HG03039 (cell line): Measurements from ENCODE around the gene GALNT13.
"Not testable (repeated sequence)": the region's sequence is repeated elsewhere in the genome, so short reads cannot be mapped to it uniquely, and the experiment has no call there.

ENCODE experiments used
- ATAC-seq: cut with Tn5 transposase; IDR thresholded peaks from one replicate; pipeline ENCODE4 v1.9.1; 2021; ENCODE audit warnings: mild to moderate bottlenecking, moderate library complexity; ENCODE audit not compliant: unreplicated experiment

Gene GALNT13

GRCh38 chr2:154459286-154459685, 587.6 kb downstream of the GALNT13 start:
- ATAC-seq = no peak

GRCh38 chr2:154462634-154463033, 590.9 kb downstream of the GALNT13 start:
- no peak for ATAC-seq

- no peak for ATAC-seq
These were observed 594.5 kb downstream of the GALNT13 start for GRCh38 chr2:154466226-154466625.

- no peak for ATAC-seq
These were observed 598.7 kb downstream of the GALNT13 start for GRCh38 chr2:154470376-154470775.

- ATAC-seq = not testable (repeated sequence)
These were observed 599.8 kb downstream of the GALNT13 start for GRCh38 chr2:154471492-154471891.

GRCh38 chr2:154477319-154477718, 605.6 kb downstream of the GALNT13 start:
- no peak for ATAC-seq

GRCh38 chr2:154480521-154480920, 608.8 kb downstream of the GALNT13 start:
- ATAC-seq = no peak

- no peak for ATAC-seq
These were observed 609.6 kb downstream of the GALNT13 start for GRCh38 chr2:154481336-154481735.

GRCh38 chr2:154484338-154485099, 612.8 kb downstream of the GALNT13 start:
- no peak for ATAC-seq

GRCh38 chr2:154488801-154489200, 617.1 kb downstream of the GALNT13 start:
- ATAC-seq = no peak

GRCh38 chr2:154489266-154489858, 617.6 kb downstream of the GALNT13 start:
- no peak for ATAC-seq

- ATAC-seq = no peak
These were observed 618.8 kb downstream of the GALNT13 start for GRCh38 chr2:154490530-154490929.

- no peak for ATAC-seq
These were observed 623.7 kb downstream of the GALNT13 start for GRCh38 chr2:154495455-154495868.

- ATAC-seq = no peak
These were observed 625.3 kb downstream of the GALNT13 start for GRCh38 chr2:154497019-154497418.
